ENCODE measurements around the gene SLC2A9. TPM values are rescaled to one million over a fixed set of nuclear protein-coding genes. Genes with fewer than 3 reads are reported as not detected.

SLC2A9 gene
- total RNA-seq, 4 donors from 2014 or later = 8.0 to 18.7 (median 11.5) TPM

DNA sequence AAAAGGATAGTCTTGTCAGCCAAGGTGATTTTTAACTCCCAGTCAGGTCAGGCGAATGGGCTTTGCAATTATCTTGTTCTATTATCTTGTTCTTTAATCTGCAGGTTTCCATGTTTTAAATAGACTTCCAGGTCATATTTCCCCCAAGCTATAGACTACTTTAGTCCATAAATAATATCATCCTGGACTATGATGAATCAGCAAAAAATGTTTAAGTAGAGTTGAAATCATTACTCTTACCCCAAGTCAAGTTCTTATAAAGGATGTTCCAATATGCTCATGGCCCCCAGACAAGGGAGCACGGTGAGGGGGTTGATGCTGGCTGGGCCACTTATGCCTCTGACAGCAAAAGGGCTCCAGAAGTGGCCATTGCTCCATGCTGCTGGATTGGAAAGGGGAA is 75.1 kb downstream of the SLC2A9 start:
- WGBS, 2 donors = 87 to 94% methylated on average over 2 of the region's 2 CpGs

DNA sequence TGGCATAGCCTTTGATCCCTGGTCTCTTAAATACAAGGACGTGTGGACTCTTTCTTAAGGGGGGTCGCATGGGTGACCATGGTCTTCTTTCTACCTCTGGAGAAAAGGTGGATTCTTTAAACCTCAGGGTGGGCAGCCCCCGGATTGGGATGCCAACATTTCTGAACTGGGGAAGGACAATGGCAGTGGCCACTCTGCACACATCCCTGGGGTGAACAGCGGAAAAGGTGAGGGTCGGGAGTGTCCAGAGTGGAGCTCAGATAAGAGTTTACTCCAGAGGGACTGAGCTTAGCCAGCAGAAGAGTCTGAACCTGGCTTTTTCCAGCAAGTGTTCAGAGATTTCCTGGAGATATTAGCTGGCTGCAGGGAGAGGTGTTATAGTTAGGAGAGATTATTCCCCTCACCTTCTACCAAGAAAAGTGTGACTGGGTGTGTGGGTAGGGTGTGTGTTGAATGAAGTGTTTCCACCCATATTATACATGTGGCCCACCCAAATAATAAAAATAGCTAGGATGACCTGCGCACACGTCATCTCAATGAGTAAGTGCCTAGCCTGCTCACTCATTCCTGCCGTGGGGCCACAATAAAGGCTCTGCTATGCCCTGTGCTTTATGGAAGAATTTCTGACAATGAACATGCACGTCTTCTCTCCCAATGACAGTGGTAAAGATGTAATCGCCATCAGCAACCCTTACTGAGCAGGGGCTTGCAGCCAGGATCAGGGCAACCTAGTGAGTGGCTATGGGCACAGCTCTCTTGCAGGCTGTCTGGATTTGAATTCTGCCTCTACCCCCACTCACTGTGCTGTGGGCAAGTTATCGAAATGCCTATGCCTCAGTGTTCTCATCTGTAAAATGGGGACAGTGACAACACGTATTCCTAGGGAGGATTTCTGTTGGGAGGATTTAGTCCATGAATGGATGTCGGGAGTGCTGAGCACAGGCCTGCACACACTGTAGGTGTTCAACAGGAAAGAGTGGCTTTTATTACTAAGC is 76.6 kb downstream of the SLC2A9 start:
- no peak for DNase-seq
- Histone ChIP-seq H3K36me3 (peaks cover 0 to 30% (median 0%) of the 10 kb centered on the region in 3 donors), H3K27me3 (no peaks in the 10 kb centered on the region), H3K4me1 (no peaks in the 10 kb centered on the region), H3K9me3 (no peaks in the 10 kb centered on the region), H3K4me3 (no peak overlapping the region), H3K27ac (no peak overlapping the region)
- WGBS, 2 donors = 78 to 83% methylated on average over 11 to 12 of the region's 13 CpGs
- TF ChIP-seq, protein P1, sequence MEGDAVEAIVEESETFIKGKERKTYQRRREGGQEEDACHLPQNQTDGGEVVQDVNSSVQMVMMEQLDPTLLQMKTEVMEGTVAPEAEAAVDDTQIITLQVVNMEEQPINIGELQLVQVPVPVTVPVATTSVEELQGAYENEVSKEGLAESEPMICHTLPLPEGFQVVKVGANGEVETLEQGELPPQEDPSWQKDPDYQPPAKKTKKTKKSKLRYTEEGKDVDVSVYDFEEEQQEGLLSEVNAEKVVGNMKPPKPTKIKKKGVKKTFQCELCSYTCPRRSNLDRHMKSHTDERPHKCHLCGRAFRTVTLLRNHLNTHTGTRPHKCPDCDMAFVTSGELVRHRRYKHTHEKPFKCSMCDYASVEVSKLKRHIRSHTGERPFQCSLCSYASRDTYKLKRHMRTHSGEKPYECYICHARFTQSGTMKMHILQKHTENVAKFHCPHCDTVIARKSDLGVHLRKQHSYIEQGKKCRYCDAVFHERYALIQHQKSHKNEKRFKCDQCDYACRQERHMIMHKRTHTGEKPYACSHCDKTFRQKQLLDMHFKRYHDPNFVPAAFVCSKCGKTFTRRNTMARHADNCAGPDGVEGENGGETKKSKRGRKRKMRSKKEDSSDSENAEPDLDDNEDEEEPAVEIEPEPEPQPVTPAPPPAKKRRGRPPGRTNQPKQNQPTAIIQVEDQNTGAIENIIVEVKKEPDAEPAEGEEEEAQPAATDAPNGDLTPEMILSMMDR (IDR thresholded peaks at IDR 0.05) = no peak
- no peak for TF ChIP-seq POLR2A (IDR thresholded peaks at IDR 0.05)
- intact Hi-C loops (cut with DNase I) = no loop called here

More for the DNA sequence above, 75.1 kb downstream of the SLC2A9 start:
- no peaks in the 10 kb centered on the region for H3K27me3 ChIP-seq
- H3K9me3 ChIP-seq = no peaks in the 10 kb centered on the region
- no peak overlapping the region for H3K27ac ChIP-seq
- no peak overlapping the region for H3K4me3 ChIP-seq
- DNase-seq = no peak
- no peak for TF ChIP-seq POLR2A (IDR thresholded peaks at IDR 0.05)
- TF ChIP-seq, protein P1 (IDR thresholded peaks at IDR 0.05) = no peak
- intact Hi-C loops (cut with DNase I) = no loop called here
- peaks cover 0 to 17% (median 0%) of the 10 kb centered on the region in 3 donors for H3K36me3 ChIP-seq
- no peaks in the 10 kb centered on the region for H3K4me1 ChIP-seq

DNA sequence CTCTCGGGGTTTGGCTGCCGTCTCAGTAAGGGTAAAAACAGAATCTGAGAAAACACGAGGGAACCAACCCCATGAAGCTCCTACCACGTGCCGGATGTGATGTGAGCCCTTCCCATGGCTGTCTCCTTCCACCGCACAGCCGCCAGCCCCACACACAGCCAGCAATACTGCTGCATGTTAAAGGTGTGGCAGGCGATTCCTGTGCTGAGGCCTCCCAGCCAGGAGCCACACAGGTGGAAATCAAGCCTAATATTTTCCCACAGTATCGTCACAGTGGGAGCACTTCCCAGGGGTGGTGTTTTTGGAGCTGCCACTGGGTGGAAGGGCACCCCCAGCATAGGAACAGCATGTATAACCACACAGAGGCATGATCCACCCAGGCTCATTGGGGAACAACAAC is 77.5 kb downstream of the SLC2A9 start:
- Histone ChIP-seq H3K36me3 (peaks cover 0 to 37% (median 0%) of the 10 kb centered on the region in 3 donors), H3K9me3 (no peaks in the 10 kb centered on the region), H3K4me1 (no peaks in the 10 kb centered on the region), H3K27ac (no peak overlapping the region), H3K4me3 (no peak overlapping the region), H3K27me3 (no peaks in the 10 kb centered on the region)
- no peak for TF ChIP-seq POLR2A (IDR thresholded peaks at IDR 0.05)
- TF ChIP-seq, protein P1 (IDR thresholded peaks at IDR 0.05) = no peak
- no peak for DNase-seq
- 92 to 94% methylated on average over 8 to 9 of the region's 9 CpGs for WGBS, 2 donors
- intact Hi-C loops (cut with DNase I) = no loop called here

DNA sequence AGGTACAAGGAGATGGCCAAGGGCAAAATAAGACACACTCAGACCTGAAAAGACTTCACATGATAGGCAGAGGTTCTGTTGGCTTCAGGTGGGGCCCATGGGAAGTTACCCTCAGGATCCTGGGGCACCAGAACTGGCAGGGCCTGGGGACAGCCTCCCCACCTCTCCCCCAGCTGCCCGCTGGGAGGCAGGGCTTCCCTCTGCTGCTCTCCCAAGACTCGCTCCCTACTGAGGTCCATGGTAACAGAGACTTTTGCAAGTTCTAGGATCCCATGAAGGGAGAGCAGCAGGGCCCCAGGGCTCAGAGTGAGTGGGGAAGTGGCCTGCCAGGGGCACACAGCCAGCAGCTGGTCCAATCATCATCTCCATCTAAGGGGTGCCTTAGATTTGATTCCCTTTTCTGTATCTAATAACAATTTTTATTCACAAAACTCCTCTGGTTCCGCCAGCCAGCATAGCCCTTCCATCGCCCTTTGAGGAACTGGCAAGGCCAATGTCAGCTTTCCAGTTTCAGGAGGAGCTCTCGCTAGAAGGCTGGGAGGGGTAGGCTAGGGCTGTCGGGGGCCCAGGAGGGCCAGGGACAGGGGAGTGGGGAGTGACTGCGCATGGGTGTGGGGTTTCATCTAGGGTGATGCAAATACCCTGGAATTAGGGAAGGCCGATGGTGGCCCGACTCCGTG is 78.2 kb downstream of the SLC2A9 start:
- Histone ChIP-seq H3K9me3 (no peaks in the 10 kb centered on the region), H3K27me3 (no peaks in the 10 kb centered on the region), H3K36me3 (peaks cover 0 to 37% (median 0%) of the 10 kb centered on the region in 3 donors), H3K27ac (no peak overlapping the region), H3K4me3 (no peak overlapping the region), H3K4me1 (no peaks in the 10 kb centered on the region)
- no peak for DNase-seq
- no peak for TF ChIP-seq POLR2A (IDR thresholded peaks at IDR 0.05)
- TF ChIP-seq, protein P1 (IDR thresholded peaks at IDR 0.05) = no peak
- 89 to 94% methylated on average over 5 of the region's 10 CpGs for WGBS, 2 donors
- intact Hi-C loops (cut with DNase I) = no loop called here

DNA sequence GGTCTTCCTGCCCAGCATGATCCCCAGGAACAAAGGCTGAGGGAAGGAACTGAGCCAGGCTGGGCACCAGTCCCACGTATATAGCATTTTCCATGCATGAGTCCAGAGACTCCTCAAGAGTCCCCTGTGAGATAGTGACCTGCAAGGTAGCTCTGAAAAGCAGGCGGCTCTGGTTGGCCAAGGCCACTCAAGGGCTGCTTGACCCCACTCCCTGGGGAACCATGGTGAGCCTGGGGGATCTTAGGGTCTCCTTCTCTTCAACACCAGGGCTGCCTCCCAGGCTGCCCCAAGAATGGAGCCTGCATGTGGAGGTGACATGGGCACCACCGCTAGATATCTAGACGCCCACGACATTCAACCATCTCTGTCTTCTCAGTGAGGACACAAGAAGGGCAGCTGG is 79.2 kb downstream of the SLC2A9 start:
- DNase-seq = no peak
- no peaks in the 10 kb centered on the region for H3K27me3 ChIP-seq
- H3K36me3 ChIP-seq = peaks cover 0 to 37% (median 0%) of the 10 kb centered on the region in 3 donors
- H3K4me3 ChIP-seq = no peak overlapping the region
- H3K27ac ChIP-seq = no peak overlapping the region
- H3K9me3 ChIP-seq = no peaks in the 10 kb centered on the region
- TF ChIP-seq, protein P1 (IDR thresholded peaks at IDR 0.05) = no peak
- no peak for TF ChIP-seq POLR2A (IDR thresholded peaks at IDR 0.05)
- intact Hi-C loops (cut with DNase I) = no loop called here
- 82% methylated on average over 2 of the region's 5 CpGs; no CpG with 5 or more reads in 1 of the 2 donors for WGBS, 2 donors
- H3K4me1 ChIP-seq = no peaks in the 10 kb centered on the region
